ENCODE measurements around the gene TMEM176B.
A peak's percentile ranks its signal among the peaks of the same experiment; 100 is the strongest.
"Not testable (repeated sequence)": the region's sequence is repeated elsewhere in the genome, so short reads cannot be mapped to it uniquely, and the experiment has no call there.

The TMEM176B gene

GRCh38 chr7:150788474-150789269 lies 11.5 kb downstream of the TMEM176B start:
- no peak for DNase-seq

DNA sequence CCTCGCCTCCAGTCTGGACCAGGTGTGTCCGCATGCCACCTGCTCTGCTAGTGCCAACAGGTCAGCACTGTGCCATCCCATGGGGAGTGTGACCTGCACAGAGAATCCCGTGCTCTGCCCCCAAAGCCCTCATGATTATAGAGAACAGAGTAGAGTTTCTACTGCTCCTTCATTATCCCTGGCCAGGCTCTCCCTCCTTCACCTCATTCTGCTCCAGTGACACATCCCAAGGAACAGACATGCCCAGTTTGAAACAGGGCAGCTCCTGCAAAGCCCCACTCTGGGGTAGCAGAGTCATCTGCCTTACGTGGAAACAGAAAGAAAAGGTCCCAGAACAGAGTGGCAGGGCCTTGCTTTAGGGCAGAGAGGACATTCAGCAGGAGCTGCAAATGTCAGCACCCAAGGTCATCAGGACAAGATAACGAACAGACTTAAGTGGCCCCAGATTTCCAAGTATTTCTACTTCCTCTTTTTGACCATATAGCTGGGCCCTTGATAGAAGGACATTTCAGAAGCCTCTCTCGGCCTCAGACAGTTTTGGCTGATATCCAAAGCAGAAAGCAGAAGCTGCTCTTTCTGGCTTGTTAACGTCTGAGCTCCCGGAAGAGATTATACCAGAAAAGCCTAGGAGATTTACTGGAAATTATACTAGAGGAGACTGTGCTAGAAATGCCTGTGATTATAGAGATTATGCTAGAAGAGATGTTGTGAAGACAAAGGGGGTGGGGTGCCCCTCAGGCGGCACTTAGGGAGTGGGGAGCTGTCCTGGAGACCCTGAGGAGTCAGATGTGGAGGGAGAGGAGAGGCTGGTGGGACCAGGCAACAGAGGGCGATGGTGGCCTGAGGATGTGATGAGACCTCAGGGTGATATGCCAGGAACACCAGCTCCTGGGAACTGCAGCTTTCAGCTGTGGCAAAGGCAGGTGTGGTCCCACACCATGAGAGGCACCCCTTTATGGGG lies 12.6 kb downstream of the TMEM176B start:
- DNase-seq = peak; percentile 15

GRCh38 chr7:150784954-150785353 lies 15.2 kb downstream of the TMEM176B start:
- DNase-seq = no peak

- no peak for DNase-seq
Measured at GRCh38 chr7:150784120-150784736, 15.9 kb downstream of the TMEM176B start.

- no peak for DNase-seq
Measured at GRCh38 chr7:150781961-150782360, 18.2 kb downstream of the TMEM176B start.

GRCh38 chr7:150781103-150781502 lies 19.1 kb downstream of the TMEM176B start:
- DNase-seq = no peak

GRCh38 chr7:150780292-150780691 lies 19.9 kb downstream of the TMEM176B start:
- no peak for DNase-seq

DNA sequence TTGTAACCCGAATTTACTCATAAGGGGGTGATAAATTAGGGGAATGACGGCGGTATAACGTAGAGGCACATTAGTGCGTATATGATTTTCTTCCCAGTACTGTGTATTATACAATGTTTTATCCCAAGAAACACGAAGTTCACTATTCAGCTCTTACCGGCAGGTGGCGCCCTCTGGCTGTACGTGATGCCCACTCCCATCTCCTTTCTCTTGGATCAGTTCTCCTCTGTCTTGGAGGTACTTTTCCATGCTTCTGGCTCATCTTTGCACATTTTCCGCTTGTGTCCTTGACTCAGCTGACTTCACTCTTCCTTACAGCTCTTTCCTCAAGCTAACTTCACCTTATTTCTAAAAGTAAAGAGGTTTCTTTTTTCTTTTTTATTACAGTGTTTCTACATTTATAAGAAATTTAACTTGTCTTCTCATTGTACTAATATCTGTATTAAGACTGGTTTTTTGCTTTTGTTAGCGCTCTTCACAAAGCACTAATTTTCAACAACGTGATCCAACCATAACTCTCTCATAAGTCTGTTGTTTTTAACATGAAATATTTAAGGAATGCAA lies 21.3 kb downstream of the TMEM176B start:
- peak; percentile 68 for DNase-seq

DNA sequence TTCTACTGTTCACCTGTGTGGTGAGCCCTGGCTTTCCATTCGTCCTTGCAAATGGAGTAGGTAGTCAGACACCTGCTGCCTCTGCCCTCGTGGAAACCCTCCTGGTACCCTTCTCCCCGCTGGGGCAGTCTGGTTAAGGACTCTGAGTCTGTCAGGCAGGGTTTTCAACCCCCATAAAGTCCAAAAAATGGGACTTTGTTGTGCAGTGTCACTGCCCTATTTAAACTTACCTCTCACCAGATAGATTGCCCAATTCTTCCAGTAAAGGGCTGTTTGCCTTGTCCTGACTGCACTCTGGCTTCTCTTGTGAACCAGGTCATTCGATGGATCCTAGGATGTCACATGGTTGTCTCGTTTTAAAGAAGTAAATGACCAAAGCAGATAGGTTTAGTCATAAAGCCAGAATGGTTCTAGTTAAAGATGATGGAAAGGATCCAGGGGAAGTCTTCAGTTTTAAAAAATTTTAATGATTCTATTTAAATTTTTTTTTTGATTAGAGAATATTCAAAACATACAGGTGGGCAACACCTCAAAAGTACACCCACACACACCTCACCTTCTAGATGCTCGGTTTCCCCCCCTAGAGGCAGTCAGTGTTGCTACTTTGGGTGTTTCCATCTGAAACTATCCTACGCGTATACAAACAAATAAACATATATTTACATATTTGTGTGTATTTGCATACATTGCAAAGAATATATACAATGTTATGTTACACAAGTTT lies 22.0 kb downstream of the TMEM176B start:
- no peak for DNase-seq

DNA sequence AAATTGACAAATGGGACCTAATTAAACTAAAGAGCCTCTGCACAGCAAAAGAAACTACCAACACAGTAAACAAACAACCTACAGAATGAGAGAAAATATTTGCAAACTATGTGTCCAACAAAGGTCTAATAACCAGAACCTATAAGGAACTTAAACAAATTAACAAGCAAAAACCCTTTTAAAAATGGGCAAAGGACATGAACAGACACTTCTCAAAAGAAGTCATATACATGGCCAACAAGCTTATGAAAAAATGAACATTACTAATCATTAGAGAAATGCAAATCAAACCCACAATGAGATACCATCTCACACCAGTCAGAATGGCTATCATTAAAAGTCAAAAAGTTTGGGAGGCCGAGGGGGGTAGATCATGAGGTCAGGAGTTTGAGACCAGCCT lies 26.0 kb downstream of the TMEM176B start:
- DNase-seq = not testable (repeated sequence)

DNA sequence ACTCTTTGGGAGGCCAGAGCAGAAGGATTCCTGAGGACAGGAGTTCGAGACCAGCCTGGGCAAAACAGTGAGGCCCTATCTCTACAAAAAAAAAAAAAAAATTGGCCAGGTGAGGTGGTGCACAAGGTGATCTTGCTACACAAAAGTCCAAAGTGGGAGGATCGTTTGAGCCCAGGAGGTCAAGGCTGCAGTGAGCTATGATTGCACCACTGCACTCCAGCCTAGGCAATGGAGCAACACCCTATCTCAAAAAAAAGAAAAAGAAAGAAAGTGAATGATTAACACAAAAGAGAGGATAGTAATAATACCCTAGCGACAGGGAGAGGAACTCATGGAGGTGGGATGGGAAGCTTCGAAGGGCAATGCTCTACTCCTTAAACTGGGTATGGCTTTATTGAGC lies 30.4 kb downstream of the TMEM176B start:
- no peak for DNase-seq

DNA sequence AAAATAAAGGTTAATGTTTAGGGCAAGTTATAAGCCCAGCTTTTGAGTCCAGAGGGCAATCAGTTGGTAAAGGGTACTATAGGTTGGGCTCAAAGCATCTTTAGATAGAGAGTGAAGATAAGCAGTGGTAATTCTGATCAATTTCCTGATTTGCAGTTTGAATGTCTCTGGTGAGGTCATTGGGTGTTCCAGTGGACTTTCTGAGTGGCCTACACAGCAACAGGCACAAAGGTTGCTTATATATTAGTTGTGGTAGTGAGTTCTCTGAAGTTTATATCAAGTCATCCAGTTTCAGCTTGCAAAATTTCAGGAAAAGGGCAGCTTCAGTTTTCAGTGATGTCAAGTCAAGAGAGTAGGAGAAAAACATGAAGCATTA lies 33.8 kb downstream of the TMEM176B start:
- no peak for DNase-seq

- DNase-seq = no peak
Measured at GRCh38 chr7:150759479-150759878, 40.7 kb downstream of the TMEM176B start.

DNA sequence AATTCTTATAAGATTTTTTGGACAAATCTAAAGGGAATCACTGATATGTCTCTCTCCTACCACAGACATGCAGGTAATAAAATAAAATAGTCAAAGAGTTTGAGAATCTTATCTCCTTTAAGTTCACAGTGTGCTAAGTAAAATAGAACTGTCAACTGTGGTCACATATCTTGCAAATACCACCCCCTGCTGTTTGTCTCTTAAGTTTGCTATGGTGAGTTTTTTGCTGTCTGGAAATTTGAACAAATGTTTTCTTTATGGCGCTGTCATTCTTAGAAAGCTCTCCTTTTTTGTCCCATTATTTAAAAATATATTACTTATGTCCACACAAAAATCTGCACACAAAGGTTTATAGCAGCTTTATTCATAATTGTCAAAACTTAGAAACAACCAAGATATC lies 43.3 kb downstream of the TMEM176B start:
- DNase-seq = peak; percentile 80

DNA sequence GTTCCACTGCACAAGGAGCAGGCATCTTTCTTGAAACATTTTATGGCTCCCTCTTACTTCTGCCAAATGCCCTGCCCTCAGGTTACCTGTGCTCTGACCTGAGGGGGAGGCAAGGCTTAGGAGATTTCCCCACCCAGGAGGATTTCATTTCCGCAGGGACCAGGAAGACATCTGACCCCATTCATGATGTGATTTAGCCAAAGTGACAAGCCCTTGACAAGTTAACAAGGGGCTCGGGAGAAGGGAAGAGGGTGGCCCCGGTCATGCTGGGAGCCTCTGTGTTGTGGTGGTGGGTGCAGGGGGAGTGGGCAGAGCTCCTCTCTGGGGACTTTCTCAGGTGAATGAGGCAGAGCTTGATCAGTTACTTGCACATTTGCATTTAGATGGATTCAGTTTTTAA lies 44.0 kb downstream of the TMEM176B start:
- no peak for DNase-seq

GRCh38 chr7:150755473-150756099 lies 44.6 kb downstream of the TMEM176B start:
- DNase-seq = peak; percentile 88

DNA sequence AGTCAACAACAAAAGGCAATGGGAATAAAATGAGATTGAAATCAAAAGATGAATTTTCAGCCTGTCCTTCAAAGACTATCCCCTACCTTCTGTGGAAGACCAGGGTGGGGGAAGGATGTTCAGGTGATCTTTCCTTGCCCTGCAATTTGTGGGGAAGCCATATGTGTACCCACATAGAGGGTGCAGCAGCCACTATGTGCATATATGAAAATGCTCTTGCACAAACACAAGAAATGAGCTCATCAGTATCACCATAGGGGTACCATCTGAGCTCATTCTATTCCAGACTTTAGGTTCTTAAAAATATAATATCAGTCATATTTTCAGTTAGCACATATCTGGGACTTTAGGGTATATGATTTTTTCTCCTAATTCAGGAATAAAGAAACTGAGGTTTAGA lies 45.2 kb downstream of the TMEM176B start:
- DNase-seq = no peak

DNA sequence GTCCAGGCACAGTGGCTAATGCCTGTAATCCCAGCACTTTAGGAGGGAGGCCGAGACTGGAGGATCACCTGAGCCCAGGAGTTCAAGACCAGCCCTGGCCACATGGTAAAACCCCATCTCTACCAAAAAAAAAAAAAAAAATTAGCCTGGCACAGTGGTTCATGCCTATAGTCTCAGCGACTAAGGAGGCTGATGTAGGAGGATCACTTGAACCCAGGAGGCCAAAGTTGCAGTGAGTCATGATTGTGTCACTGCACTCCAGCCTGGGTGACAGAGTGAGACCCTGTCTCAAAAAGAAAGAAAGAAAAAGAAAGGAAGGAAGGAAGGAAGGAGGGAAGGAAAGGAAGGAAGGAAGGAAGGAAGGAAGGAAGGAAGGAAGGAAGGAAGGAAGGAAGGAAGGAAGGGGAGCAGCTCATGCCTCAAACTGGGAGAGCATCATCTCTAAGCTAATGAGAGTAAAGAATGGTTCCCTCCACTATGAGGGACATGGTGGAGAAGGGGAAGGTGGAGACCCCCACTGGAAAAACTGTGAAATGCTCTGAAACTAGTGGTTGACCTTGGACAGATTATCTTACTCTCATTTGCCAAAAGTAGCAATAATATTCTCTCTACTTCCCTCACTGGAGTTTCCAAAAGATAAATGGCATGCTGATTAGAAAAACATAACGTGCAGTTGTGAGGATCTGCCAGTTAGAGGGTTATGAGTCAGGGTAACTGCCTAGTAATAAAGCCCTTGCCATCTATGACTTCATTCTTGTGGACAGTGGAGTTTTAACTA lies 46.1 kb downstream of the TMEM176B start:
- DNase-seq = peak; percentile 60

GRCh38 chr7:150753239-150753638 lies 46.9 kb downstream of the TMEM176B start:
- no peak for DNase-seq

GRCh38 chr7:150751702-150752101 lies 48.5 kb downstream of the TMEM176B start:
- DNase-seq = no peak

GRCh38 chr7:150748376-150748775 lies 51.8 kb downstream of the TMEM176B start:
- no peak for DNase-seq

All from CD4-positive, alpha-beta T cell treated with Interleukin-21 for 1 hour (primary cell).